Airway epithelial cell (primary cell): ENCODE measurements around the gene TATDN2. TPM values are rescaled to one million over a fixed set of nuclear protein-coding genes. Genes with fewer than 3 reads are reported as not detected.

Source experiments
- total RNA-seq: library from RNA; depleted of rRNA; stranded (reverse); fragments of >200 nt; gene quantifications from 2 replicates; pipeline ENCODE4 v1.2.3, GENCODE V29; 2015

TATDN2 gene, protein sequence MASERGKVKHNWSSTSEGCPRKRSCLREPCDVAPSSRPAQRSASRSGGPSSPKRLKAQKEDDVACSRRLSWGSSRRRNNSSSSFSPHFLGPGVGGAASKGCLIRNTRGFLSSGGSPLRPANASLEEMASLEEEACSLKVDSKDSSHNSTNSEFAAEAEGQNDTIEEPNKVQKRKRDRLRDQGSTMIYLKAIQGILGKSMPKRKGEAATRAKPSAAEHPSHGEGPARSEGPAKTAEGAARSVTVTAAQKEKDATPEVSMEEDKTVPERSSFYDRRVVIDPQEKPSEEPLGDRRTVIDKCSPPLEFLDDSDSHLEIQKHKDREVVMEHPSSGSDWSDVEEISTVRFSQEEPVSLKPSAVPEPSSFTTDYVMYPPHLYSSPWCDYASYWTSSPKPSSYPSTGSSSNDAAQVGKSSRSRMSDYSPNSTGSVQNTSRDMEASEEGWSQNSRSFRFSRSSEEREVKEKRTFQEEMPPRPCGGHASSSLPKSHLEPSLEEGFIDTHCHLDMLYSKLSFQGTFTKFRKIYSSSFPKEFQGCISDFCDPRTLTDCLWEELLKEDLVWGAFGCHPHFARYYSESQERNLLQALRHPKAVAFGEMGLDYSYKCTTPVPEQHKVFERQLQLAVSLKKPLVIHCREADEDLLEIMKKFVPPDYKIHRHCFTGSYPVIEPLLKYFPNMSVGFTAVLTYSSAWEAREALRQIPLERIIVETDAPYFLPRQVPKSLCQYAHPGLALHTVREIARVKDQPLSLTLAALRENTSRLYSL
- total RNA-seq: 11.1 and 11.8 TPM in 2 replicates

DNA sequence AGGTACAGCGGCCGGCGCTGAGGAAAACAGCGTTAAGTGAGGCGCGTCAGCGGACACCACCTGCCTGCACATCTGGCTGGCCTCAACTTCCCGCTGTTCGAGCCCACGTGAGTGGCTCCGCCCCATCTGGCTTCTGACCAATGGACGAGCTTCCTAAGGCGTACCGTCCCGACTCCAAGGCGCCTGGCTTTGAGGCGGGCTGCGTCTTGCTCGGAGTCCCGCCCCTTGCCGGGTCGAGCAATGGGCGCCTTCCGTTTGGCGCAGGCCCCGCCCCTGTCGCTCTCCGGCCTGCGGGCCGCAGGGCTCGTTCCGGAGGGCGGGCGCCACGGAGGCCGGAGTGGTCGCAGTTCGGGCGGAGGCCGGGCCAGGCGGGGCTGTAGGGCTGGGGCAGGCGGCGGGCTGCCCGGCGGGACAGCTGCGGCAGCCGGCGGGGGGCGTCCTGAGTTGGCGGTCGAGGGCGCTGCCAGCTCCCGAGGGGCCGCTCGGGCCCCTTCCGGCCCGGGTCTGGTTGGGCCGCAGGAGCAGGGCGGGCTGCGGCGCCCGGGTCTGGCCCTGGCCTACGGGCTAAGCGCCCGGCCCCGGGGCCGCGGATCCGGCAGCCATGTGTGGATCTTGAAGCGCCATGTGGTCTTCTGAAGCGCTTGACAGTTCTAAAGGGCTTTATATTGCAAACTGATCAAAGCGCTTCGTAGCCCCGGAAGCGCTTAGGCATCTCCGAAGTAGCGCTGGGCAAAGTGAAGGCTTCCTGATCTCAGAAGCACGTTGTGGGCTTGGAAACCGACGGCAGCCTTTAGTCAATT is at the start of gene TATDN2:
Gene TATDN2, plus strand, starts transcription at position 276 of the 800 bp plus-strand sequence. CDS start 742 bp downstream, outside the sequence.

GRCh38 chr3:10292505-10293419 is 44.5 kb downstream of the TATDN2 start, which contains the start of gene GHRL:
Gene GHRL, minus strand, starts transcription at chr3:10292947. Its CDS starts 2,767 bp downstream, at chr3:10290180.

Other genes starting within 250 kb of the TATDN2 start
- gene FANCD2, start 222.0 kb upstream of the TATDN2 start, total RNA-seq: 20.7 and 32.1 TPM in 2 replicates
- 2.3 TPM in 1 of 2 replicates, not detected in the other for gene FANCD2OS, start 140.2 kb upstream of the TATDN2 start, total RNA-seq
- gene BRK1, start 132.8 kb upstream of the TATDN2 start, total RNA-seq: 101 and 142 TPM in 2 replicates
- gene VHL, start 106.7 kb upstream of the TATDN2 start, total RNA-seq: 28.6 and 36.1 TPM in 2 replicates
- gene IRAK2, start 83.5 kb upstream of the TATDN2 start, total RNA-seq: 2.9 and 6.1 TPM in 2 replicates
- gene GHRL, start 44.5 kb downstream of the TATDN2 start, total RNA-seq: not detected in 2 replicates
- 133 and 155 TPM in 2 replicates for gene SEC13, start 72.7 kb downstream of the TATDN2 start, total RNA-seq